Measurements from ENCODE around the gene GYG1.

DNA sequence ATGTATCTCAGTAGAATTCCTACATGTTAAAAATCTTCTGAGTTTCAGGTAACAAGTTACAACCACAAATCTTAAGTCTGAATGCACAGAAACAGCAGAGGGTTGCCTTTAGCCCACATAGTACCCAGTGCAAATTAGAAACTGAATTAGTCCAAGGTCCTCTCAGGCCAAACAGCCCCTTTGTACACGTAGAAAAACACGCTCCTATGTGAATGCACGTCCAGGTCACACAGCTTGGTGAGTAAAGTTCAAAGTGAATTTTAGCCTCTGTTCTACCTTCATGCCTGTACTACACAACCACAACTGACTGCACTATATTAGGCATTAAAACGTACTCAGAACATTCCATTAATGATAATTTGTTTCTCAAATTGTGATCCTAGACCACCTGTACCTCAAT, 46.3 kb downstream of the GYG1 start:
- TF ChIP-seq, protein P1, sequence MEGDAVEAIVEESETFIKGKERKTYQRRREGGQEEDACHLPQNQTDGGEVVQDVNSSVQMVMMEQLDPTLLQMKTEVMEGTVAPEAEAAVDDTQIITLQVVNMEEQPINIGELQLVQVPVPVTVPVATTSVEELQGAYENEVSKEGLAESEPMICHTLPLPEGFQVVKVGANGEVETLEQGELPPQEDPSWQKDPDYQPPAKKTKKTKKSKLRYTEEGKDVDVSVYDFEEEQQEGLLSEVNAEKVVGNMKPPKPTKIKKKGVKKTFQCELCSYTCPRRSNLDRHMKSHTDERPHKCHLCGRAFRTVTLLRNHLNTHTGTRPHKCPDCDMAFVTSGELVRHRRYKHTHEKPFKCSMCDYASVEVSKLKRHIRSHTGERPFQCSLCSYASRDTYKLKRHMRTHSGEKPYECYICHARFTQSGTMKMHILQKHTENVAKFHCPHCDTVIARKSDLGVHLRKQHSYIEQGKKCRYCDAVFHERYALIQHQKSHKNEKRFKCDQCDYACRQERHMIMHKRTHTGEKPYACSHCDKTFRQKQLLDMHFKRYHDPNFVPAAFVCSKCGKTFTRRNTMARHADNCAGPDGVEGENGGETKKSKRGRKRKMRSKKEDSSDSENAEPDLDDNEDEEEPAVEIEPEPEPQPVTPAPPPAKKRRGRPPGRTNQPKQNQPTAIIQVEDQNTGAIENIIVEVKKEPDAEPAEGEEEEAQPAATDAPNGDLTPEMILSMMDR (IDR thresholded peaks at IDR 0.05; ENCODE audit: low read depth, low read length) = no peak
- TF ChIP-seq EZH2phosphoT487 (IDR thresholded peaks at IDR 0.05; ENCODE audit: low read depth) = no peak

All from OCI-LY3 (cell line).